Activated naive CD8-positive, alpha-beta T cell treated with anti-CD3 and anti-CD28 coated beads for 36 hours (primary cell): Measurements from ENCODE around the gene RO60. TPM values are rescaled to one million over a fixed set of nuclear protein-coding genes. Genes with fewer than 3 reads are reported as not detected.
"Not testable (repeated sequence)": the region's sequence is repeated elsewhere in the genome, so short reads cannot be mapped to it uniquely, and the experiment has no call there.

Source experiments
- DNase-seq: peaks from one replicate; pipeline ENCODE4 v3.0.0; 2021
- H3K27ac Mint-ChIP-seq: one replicate; pipeline ENCODE4 v1.8.0; 2022; ENCODE audit warnings: mild to moderate bottlenecking, moderate library complexity, mixed read lengths
- H3K27me3 Mint-ChIP-seq: one replicate; pipeline ENCODE4 v1.8.0; 2022; ENCODE audit warnings: mild to moderate bottlenecking, mixed read lengths
- H3K36me3 Mint-ChIP-seq: one replicate; pipeline ENCODE4 v1.8.0; 2021; ENCODE audit warnings: mild to moderate bottlenecking, mixed read lengths
- H3K4me1 Mint-ChIP-seq: one replicate; pipeline ENCODE4 v1.8.0; 2021; ENCODE audit warnings: mixed read lengths
- H3K4me3 Mint-ChIP-seq: one replicate; pipeline ENCODE4 v1.8.0; 2022; ENCODE audit warnings: mild to moderate bottlenecking, moderate library complexity, mixed read lengths
- H3K9me3 Mint-ChIP-seq: one replicate; pipeline ENCODE4 v1.8.0; 2022; ENCODE audit warnings: mixed read lengths
- total RNA-seq, 2 experiments: library from RNA; stranded (reverse); gene quantifications; one replicate each; pipeline ENCODE4 v1.2.3, GENCODE V29; 2021

RO60 gene
- total RNA-seq, result 10 to 100 TPM; 58.2 to 62.0 TPM

DNA sequence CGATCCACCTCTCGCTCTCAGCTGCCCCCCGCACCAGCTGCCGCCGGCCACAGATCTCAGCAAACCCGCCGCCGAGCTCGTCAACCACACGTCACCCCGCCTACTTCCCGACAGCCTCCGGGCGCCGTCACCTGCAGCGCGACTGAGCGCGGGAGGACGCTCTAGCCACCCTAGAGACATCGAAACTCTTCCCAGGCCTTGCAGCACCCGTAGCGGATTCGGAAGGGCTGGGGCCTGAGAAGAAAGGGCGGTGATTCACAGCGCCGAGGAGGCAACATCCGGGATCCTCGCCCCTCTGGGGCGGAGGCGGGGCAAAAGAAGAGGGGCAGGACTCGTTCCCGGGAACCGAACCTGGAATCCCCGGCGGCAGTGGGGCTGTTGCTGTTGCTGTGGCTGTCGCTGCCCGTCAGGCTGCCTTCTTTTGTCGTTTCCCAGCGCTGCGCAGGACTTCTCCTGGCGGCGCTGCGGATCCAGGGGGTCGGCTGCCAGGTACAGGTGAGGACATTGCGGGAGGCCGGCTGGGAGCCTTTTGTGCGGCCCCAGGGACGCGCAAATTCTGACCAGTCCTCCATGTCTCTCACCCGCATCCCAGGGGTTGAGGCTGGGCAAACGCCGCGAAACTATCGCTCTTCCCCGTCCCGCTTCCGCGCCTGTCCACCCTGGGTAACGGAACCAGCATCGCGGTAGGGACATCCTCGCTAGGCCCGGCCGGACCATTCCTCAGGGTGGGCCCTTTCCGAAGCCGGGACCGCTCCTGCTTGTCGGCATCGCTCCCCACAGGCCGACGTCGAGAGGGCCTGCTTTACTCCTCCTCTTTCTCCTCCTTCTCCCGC is at the start of gene RO60, which contains the start of gene UCHL5:
TSS of gene RO60 (plus strand) at position 331 of the 833 bp plus-strand sequence. CDS start 9,443 bp downstream, outside the sequence.
TSS of gene UCHL5 (minus strand) at position 79 of the 833 bp plus-strand sequence. CDS start 100 bp downstream, outside the sequence.
- Mint-ChIP-seq H3K4me1 (peaks cover 49% of the 10 kb centered on the region), H3K4me3 (peak within 1 kb of the TSS; percentile 99), H3K27ac (peak within 1 kb of the TSS; percentile 100), H3K9me3 (peaks cover 6% of the 10 kb centered on the region), H3K27me3 (peaks cover 4% of the 10 kb centered on the region), H3K36me3 (peaks cover 40% of the 10 kb centered on the region)
- DNase-seq, result peak; percentile 94

DNA sequence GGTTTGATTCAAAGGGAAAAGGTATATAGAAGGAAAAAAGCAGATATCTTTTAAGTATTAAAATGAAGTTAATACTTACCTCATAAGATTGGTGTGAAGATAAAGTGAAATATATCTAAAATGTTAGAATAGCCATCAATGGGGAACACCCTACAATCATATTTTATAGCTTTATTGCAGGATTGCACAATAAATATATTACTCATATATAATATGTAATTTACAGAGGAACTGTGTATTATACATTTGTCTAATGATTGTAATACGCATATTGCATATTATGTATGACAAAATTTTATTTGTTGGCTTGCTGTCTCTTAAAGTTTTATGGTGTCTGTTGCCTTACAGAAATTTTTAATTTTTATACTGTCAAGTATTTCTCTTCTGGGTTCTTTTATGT is 48.0 kb upstream of the RO60 start:
- Mint-ChIP-seq H3K27me3 (no peaks in the 10 kb centered on the region), H3K4me1 (no peaks in the 10 kb centered on the region), H3K36me3 (peaks cover 3% of the 10 kb centered on the region), H3K27ac (no peak overlapping the region), H3K9me3 (peaks cover 2% of the 10 kb centered on the region), H3K4me3 (no peak overlapping the region)
- DNase-seq, result no peak

DNA sequence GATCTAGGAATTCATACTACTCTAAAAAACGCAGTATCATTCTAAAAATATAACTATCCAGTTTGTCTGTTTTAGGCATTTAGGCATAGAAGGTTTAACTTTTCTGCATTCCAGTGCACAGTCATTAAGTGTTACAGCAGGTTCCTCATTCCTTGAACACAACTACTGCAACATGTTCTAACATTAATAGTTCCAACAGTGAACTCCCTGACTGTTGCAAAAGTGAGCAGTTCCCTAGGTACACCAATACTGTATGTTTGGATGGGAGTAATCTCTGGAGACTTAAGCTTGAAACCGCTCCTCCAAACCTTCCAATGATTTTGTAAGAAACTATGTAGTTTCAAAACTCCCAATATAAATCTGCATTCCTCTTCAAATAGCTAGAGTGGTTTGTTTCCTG is 46.4 kb upstream of the RO60 start:
- Mint-ChIP-seq H3K36me3 (no peaks in the 10 kb centered on the region), H3K4me3 (no peak overlapping the region), H3K27me3 (no peaks in the 10 kb centered on the region), H3K4me1 (no peaks in the 10 kb centered on the region), H3K27ac (no peak overlapping the region), H3K9me3 (no peaks in the 10 kb centered on the region)
- no peak for DNase-seq

DNA sequence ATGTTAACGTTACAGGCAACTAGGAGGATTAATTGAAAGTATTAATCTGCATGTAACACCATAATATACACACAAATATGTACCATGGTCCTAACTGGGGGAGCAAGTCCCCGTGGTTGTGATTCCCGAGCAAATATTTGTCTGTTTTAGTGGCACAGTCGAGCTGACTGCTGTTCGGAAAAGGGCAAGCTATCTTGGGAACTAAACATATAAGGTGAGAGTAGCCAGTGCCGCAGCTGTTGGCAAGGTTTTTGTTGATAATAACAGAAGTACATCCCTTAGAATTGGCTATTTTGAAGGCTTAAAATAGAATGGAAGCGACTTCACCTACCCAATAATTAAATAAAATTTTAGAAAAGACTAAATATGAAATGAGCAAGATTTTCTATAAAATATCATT is 45.7 kb upstream of the RO60 start:
- Mint-ChIP-seq H3K9me3 (no peaks in the 10 kb centered on the region), H3K4me3 (no peak overlapping the region), H3K27ac (no peak overlapping the region), H3K4me1 (no peaks in the 10 kb centered on the region), H3K27me3 (no peaks in the 10 kb centered on the region), H3K36me3 (peaks cover 2% of the 10 kb centered on the region)
- no peak for DNase-seq

DNA sequence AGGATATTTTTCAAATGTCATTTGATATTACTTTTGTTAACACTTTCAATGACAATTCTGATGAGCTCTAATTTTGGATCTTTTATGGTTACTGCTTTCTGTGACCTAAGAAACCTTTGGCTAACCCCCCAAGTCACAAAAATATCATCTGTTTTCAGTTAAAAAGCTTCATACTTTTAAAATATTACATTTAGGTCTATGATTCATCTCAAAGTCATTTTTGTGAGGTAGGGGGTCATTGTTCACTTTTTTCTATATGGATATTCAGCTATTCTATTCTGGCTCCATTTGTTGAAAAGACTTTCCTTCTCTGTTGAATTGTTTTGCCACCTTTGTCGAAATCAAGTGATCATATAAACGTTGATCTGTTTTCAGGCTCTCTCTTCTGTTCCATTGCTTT is 45.0 kb upstream of the RO60 start:
- DNase-seq, result no peak
- no peaks in the 10 kb centered on the region for H3K4me1 Mint-ChIP-seq
- H3K27ac Mint-ChIP-seq, result no peak overlapping the region
- no peak overlapping the region for H3K4me3 Mint-ChIP-seq
- H3K27me3 Mint-ChIP-seq, result no peaks in the 10 kb centered on the region
- no peaks in the 10 kb centered on the region for H3K9me3 Mint-ChIP-seq
- H3K36me3 Mint-ChIP-seq, result peaks cover 2% of the 10 kb centered on the region

DNA sequence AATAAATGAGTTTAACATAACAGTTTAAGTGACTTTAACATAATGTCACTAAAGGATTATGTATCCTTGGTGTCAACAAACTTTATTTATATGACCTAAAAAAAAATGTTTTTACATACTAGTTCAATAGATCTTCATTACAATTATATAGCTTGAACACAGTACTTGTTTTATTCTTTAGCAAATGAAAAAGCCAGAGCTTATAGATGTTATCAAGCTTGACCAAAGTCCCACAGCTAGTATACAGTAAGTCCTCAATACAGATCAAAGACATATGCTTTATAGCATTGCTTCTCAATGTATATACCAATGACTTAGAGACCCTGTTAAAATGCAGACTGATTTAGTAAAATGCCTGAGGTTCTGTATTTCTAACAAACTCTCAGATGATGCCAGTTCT is 42.6 kb upstream of the RO60 start:
- no peaks in the 10 kb centered on the region for H3K27me3 Mint-ChIP-seq
- DNase-seq, result no peak

DNA sequence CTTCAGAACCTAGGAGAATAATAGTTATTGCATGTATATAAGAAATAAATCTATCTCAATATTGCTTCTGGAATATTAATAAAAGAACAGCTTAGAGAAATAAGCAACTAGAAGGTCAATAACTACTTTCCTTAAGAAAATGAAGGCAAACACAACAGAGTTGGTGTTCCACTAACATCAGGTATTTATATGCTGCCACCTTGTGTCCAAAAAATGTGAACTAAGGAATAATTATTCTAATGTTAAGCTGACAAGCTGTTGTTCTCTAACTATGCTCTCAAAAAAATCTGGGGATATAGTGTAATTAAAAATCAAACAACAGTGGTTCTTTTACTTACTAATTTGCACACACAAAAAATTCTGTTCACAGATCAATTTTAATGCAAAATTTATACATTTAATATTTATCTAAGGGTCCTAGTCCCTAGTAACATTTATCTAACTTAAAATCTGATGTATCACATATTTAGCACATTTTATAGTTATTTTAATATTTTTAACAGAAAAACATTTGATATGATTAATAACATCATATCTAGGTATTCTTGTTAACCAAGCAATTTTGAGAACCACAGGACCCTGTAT is 39.9 kb upstream of the RO60 start:
- Mint-ChIP-seq H3K4me3 (no peak overlapping the region), H3K27ac (no peak overlapping the region), H3K4me1 (no peaks in the 10 kb centered on the region), H3K36me3 (peaks cover 5% of the 10 kb centered on the region), H3K27me3 (no peaks in the 10 kb centered on the region), H3K9me3 (no peaks in the 10 kb centered on the region)
- DNase-seq, result no peak

More for the DNA sequence above, 42.6 kb upstream of the RO60 start:
- peaks cover 2% of the 10 kb centered on the region for H3K36me3 Mint-ChIP-seq
- no peaks in the 10 kb centered on the region for H3K4me1 Mint-ChIP-seq
- no peaks in the 10 kb centered on the region for H3K9me3 Mint-ChIP-seq
- H3K27ac Mint-ChIP-seq, result no peak overlapping the region
- no peak overlapping the region for H3K4me3 Mint-ChIP-seq

DNA sequence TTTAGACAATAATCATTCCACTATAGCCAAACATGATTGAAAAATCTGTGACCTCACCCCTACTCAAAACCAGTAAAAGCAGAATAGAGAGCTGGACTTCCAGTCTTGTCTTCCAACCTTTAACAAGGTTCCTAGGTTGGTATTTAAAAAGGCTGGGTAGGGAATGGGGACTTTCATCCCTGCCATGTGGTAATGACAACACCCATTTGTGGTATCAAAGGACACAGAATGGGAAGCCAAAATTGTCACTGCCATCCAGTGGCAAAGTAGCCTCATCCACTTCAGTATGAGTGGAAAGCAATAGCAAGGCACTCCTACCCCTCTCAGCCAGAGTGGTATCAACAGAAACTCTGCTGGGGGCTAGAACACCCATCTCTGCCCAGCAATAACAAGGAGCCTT is 34.2 kb upstream of the RO60 start:
- Mint-ChIP-seq H3K4me3 (no peak overlapping the region), H3K27me3 (no peaks in the 10 kb centered on the region), H3K4me1 (no peaks in the 10 kb centered on the region)

DNA sequence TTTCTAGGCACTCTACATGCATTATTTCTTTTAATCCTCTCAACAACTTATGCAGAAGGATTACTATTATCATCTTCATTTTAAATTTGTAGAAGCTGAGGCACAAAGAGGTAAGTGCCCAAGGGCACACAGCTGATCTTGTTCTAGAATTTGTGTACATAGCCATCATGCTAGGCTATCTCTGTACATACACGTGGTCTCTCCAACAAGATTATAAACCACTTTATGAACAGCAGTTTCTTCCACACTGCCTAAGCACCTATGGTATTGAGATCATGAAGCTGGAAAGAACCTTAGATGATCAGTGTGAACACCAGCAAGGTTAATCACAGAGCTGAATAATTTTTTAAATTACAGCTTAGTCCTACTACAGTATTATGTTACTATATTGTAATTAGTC is 29.1 kb upstream of the RO60 start:
- no peaks in the 10 kb centered on the region for H3K9me3 Mint-ChIP-seq
- H3K36me3 Mint-ChIP-seq, result peaks cover 27% of the 10 kb centered on the region
- H3K4me1 Mint-ChIP-seq, result peaks cover 14% of the 10 kb centered on the region
- no peak overlapping the region for H3K4me3 Mint-ChIP-seq
- H3K27me3 Mint-ChIP-seq, result no peaks in the 10 kb centered on the region
- no peak for DNase-seq
- H3K27ac Mint-ChIP-seq, result no peak overlapping the region

More for the DNA sequence above, 34.2 kb upstream of the RO60 start:
- Mint-ChIP-seq H3K9me3 (no peaks in the 10 kb centered on the region), H3K36me3 (peaks cover 11% of the 10 kb centered on the region), H3K27ac (no peak overlapping the region)
- DNase-seq, result no peak

DNA sequence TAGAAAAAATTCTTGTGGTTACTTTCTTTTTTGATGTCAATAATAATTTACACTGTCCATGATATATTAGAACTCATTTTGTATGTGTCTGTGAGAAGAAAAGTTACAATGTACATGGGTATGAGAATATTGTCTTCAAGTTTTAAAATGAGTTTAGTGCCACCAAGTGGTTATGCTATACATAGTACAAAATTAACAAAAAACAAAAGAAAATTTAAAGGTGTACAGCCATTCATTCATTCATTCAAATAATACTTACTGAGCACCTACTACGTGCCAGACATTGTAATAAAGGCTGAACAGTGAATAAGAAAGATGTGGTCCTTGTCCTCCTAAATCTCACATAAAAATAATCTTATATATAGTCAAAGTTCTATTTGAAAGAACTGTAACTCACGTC is 28.0 kb upstream of the RO60 start:
- DNase-seq, result no peak
- Mint-ChIP-seq H3K27me3 (no peaks in the 10 kb centered on the region), H3K36me3 (peaks cover 27% of the 10 kb centered on the region), H3K4me3 (no peak overlapping the region), H3K4me1 (peaks cover 17% of the 10 kb centered on the region), H3K9me3 (no peaks in the 10 kb centered on the region), H3K27ac (no peak overlapping the region)

DNA sequence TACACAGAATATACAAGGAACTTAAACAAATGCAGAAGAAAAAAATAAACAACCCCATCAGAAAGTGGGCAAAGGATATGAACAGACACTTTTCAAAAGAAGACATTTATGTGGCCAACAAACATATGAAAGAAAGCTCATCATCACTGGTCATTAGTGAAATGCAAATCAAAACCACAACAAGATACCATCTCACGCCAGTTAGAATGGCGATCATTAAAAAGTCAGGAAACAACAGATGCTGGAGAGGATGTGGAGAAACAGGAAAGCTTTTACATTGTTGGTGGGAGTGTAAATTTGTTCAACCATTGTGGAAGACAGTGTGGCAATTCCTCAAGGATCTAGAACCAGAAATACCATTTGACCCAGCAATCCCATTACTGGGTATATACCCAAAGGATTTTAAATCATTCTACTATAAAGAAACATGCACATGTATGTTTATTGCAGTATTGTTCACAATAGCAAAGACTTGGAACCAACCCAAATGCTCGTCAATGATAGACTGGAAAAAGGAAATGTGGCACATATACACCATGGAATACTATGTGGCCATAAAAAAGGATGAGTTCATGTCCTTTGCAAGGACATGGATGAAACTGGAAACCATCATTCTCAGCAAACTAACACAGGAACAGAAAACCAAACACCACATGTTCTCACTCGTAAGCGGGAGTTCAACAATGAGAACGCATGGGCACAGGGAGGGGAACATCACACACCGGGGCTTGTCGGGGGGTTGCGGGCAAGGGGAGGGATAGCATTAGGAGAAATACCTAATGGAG is 26.6 kb upstream of the RO60 start:
- H3K27ac Mint-ChIP-seq, result not testable (repeated sequence)
- H3K36me3 Mint-ChIP-seq, result peaks cover 33% of the 10 kb centered on the region

DNA sequence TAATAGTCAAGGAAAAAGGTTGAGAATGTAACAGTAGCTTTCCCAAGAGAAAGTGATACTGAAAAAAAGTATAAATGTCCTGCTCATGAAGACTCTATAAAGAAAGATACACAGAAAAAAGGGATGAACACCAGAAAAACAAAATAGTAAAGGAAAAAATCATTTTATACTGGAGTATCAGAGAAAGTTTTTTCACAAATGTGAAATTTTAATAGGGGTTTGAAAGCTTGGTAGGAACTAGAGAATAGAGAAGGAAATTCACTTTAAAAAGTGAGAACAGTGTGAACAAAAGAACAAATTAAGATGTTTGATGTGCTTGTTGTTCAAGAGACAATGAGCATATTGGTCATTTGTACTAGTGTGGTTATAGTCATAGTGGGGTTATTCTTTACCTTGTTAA is 25.8 kb upstream of the RO60 start:
- DNase-seq, result no peak
- no peak overlapping the region for H3K4me3 Mint-ChIP-seq
- no peak overlapping the region for H3K27ac Mint-ChIP-seq
- no peaks in the 10 kb centered on the region for H3K27me3 Mint-ChIP-seq
- peaks cover 39% of the 10 kb centered on the region for H3K36me3 Mint-ChIP-seq
- peaks cover 29% of the 10 kb centered on the region for H3K4me1 Mint-ChIP-seq
- H3K9me3 Mint-ChIP-seq, result no peaks in the 10 kb centered on the region

More for the DNA sequence above, 26.6 kb upstream of the RO60 start:
- not testable (repeated sequence) for H3K9me3 Mint-ChIP-seq, H3K27me3 Mint-ChIP-seq, DNase-seq, H3K4me3 Mint-ChIP-seq
- peaks cover 27% of the 10 kb centered on the region for H3K4me1 Mint-ChIP-seq

DNA sequence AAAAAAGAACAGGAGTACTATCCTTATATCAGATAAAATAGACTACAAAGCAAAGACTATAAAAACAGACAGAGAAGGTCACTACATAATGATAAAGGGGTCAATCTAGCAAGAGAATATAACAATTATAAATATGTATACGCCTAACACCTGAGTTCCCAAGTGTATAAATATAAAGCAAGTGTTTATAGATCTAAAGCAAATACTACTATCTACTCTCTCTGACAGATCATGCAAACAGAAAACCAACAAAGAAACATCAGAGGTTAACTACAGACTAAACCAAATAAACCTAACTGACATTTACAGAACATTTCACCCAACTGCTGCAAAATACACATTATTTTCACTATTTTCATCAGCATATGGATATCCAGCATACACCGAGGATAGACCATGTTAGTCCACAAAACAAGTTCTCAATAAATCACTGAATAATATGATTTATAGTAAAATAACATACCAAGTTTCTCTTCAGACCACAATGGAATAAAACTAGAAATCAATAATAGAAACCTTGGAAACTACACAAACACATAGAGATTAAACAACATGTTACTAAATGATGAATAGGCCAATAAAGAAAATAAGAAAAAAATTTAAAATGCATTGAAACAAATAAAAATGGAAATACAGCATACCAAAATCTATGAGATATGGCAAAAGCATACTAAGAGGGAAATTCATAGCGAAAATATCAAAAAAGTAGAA is 22.9 kb upstream of the RO60 start:
- no peaks in the 10 kb centered on the region for H3K27me3 Mint-ChIP-seq
- peaks cover 50% of the 10 kb centered on the region for H3K36me3 Mint-ChIP-seq
- H3K4me3 Mint-ChIP-seq, result no peak overlapping the region
- no peak for DNase-seq
- H3K27ac Mint-ChIP-seq, result no peak overlapping the region
- H3K4me1 Mint-ChIP-seq, result peaks cover 39% of the 10 kb centered on the region
- H3K9me3 Mint-ChIP-seq, result no peaks in the 10 kb centered on the region

DNA sequence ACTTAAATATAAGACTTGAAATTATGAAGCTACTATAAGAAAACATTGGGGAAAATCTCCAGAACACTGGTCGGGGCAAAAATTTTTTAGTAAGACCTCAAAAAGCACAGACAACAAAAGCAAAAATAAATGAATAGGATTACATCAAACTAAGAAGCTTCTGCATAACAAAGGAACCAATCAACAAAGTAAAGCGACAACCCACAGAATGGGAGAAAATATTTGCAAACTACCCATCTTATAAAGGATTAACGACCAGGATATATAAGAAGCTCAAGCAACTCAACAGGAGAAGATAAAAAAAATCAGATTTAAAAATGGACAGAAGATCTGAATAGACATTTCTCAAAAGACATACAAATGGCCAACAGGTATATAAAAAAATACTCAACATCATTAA is 19.4 kb upstream of the RO60 start:
- Mint-ChIP-seq H3K4me1 (peaks cover 36% of the 10 kb centered on the region), H3K27me3 (no peaks in the 10 kb centered on the region), H3K4me3 (no peak overlapping the region), H3K36me3 (peaks cover 55% of the 10 kb centered on the region), H3K27ac (peak overlapping the region; percentile 54), H3K9me3 (no peaks in the 10 kb centered on the region)
- no peak for DNase-seq
